ENCODE measurements around the gene DCHS1. TPM values are rescaled to one million over a fixed set of nuclear protein-coding genes. Genes with fewer than 3 reads are reported as not detected.

The DCHS1 gene
- total and polyA plus RNA-seq, 2 of the 13 experiments (the other 11 are each of a cell fraction or from before 2014, with no cell fraction given): under 0.01 to 0.03 TPM

- TF ChIP-seq PCBP2 (optimal IDR thresholded peaks at IDR 0.05; ENCODE audit: low read depth, low read length, poor library complexity, severe bottlenecking): no peak
- TF ChIP-seq ZSCAN12 (CRISPR knock-in tag; IDR thresholded peaks at IDR 0.05): no peak
- peak; percentile 82 for TF ChIP-seq MAZ (IDR thresholded peaks at IDR 0.05; ENCODE audit: borderline replicate concordance, low read depth, low read length)
- peak; percentile 90 for TF ChIP-seq MAZ (CRISPR knock-in tag; IDR thresholded peaks at IDR 0.05; ENCODE audit: low read depth)
- no peak for TF ChIP-seq SNRNP70 (IDR thresholded peaks at IDR 0.05; ENCODE audit: low read depth, low read length)
- TF ChIP-seq PLRG1 (conservative IDR thresholded peaks at IDR 0.05): no peak
- peak; percentile 57 for TF ChIP-seq FOXO1 (CRISPR knock-in tag; IDR thresholded peaks at IDR 0.05)
- peak; percentile 76; the same call in 1 of the 2 replicates for TF ChIP-seq FOXC1 (CRISPR knock-in tag; IDR thresholded peaks at IDR 0.05; ENCODE audit: borderline replicate concordance)
- TF ChIP-seq ZNF557 (CRISPR knock-in tag; IDR thresholded peaks at IDR 0.05): no peak
- TF ChIP-seq ZFP36 (IDR thresholded peaks at IDR 0.05; ENCODE audit: borderline replicate concordance, low read depth, low read length, partially characterized antibody): no peak
- TF ChIP-seq MLXIP (CRISPR knock-in tag; IDR thresholded peaks at IDR 0.05; ENCODE audit: borderline replicate concordance): no peak
- TF ChIP-seq ZNF710 (CRISPR knock-in tag; IDR thresholded peaks at IDR 0.05; ENCODE audit: borderline replicate concordance): peak; percentile 82
- TF ChIP-seq ZNF20 (CRISPR knock-in tag; IDR thresholded peaks at IDR 0.05): no peak
- TF ChIP-seq ZIK1 (CRISPR knock-in tag; IDR thresholded peaks at IDR 0.05; ENCODE audit: borderline replicate concordance, low read depth): peak; percentile 62; the same call in 1 of the 2 replicates
- no peak for TF ChIP-seq ZNF296 (CRISPR knock-in tag; conservative IDR thresholded peaks at IDR 0.05)
- no peak for TF ChIP-seq FLYWCH1 (CRISPR knock-in tag; IDR thresholded peaks at IDR 0.05)
- no peak for TF ChIP-seq BRD4 (CRISPR knock-in tag; IDR thresholded peaks at IDR 0.05)
- TF ChIP-seq HOXA5 (CRISPR knock-in tag; IDR thresholded peaks at IDR 0.05): 0 out of 2 replicates have a peak, but pooled peaks have one; percentile 44
- TF ChIP-seq PHF5A (CRISPR knock-in tag; IDR thresholded peaks at IDR 0.05; ENCODE audit: low read depth, unreplicated experiment): no peak
- no peak for TF ChIP-seq LRRFIP1 (CRISPR knock-in tag; conservative IDR thresholded peaks at IDR 0.05)
- TF ChIP-seq SIN3B (IDR thresholded peaks at IDR 0.05; ENCODE audit: low read length): no peak
- no peak for TF ChIP-seq ZZZ3 (CRISPR knock-in tag; IDR thresholded peaks at IDR 0.05; ENCODE audit: borderline replicate concordance)
- no peak; the same call in 1 of the 2 replicates for TF ChIP-seq SPEN (CRISPR knock-in tag; IDR thresholded peaks at IDR 0.05; ENCODE audit: low read depth)
These were observed 43.2 kb downstream of the DCHS1 start, which contains the start of gene TAF10 (continued) for GRCh38 chr11:6612213-6613041.
